Epidermal melanocyte (primary cell): ENCODE results near the gene KCNQ1.

ENCODE experiments used
- DNase-seq: peaks from one replicate; pipeline ENCODE4 v3.0.0; 2011; ENCODE audit warnings: low spot score; ENCODE audit not compliant: insufficient read length

KCNQ1 gene

DNA sequence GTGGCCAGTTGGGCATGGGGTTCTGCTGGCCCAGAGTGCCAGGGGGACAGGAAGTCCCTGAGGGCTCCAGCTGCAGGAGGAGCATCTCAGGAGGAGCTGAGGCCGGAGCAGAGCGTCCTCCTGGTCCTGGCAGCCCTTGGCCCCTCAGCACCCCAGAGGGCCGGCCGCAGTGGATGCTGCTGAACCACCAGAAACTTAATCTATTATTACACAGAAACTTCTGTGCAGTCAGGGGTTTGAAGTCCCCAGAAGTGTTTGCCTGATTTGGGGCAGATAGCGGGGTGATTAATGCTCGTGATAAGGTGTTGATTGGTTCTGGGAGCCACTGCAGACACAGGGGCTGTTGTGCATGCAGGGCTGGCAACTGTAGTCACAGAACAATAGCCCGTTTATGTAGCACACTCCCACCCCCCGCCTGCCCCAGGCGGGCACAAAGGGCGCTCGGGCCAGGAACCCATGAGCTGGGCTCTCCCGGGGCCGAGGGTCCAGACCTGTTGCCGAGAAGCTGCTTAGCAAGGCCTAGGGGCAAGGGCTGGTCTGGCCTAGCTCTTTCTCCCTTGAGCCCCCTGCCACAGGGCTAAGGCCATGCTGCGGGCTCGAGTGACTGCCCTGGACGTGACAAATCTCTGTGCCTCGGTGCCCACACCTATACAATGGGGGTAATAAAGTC lies 284.0 kb downstream of the KCNQ1 start:
- peak; percentile 75 for DNase-seq

DNA sequence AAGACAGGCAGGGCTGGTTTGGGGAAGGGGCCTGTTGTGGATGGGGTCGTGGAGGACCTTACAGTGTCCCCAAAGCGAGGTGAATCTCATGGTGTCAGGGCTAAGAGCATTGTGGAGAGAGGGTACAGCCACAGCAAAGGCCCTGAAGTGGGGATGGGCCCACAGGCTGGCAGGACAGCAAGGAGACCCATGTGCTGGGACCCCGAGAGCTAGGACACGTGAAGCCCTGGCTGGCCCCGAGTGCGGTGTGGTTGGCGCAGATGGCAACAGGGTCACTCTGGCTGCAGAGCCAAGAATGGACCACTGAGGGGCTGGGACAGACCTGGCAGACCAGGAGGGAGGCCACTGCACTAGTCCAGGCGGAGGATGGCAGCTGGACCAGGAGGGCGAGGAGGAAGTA lies 285.0 kb downstream of the KCNQ1 start:
- DNase-seq, result no peak

DNA sequence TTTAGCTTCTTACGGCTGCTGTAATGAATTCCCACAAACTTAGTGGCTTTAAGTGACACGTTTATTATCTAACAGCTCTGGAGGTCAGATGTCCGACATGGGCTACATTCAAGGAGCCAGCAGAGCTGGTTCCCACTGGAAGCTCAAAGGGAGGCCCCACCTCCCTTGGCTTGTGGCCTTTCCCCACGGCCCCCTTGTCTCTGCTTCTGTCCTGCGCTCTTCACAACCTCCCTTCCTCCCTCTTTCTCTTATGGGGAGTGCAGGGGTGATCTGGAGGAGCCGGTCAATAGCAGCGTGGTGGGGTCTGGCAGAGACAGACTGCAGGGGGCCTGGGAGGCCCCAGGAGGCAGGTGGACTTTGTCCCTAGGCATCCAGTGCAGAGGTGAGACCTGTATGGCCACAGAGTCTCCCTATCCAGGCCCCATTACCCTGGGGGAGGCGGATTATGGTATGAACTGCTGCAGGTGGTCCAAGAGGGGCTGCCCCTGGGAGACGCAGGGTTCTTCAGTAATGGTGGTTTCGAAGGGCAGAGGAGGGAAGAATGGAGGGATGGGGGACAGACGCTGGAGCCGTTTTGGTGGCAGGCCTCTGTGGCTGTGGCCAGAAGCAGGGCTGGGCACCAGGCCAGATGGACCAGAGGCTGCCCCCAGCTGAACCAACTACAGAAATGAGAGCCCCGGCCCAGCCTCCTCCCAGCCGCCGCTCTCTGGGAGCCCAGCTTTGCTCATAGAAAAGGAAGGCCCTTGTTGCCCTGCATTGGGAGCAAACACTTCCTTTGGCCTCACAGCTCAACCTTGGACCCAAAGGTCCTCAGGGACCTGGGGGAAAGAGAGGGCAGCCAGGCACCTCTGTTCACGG lies 285.7 kb downstream of the KCNQ1 start:
- no peak for DNase-seq

DNA sequence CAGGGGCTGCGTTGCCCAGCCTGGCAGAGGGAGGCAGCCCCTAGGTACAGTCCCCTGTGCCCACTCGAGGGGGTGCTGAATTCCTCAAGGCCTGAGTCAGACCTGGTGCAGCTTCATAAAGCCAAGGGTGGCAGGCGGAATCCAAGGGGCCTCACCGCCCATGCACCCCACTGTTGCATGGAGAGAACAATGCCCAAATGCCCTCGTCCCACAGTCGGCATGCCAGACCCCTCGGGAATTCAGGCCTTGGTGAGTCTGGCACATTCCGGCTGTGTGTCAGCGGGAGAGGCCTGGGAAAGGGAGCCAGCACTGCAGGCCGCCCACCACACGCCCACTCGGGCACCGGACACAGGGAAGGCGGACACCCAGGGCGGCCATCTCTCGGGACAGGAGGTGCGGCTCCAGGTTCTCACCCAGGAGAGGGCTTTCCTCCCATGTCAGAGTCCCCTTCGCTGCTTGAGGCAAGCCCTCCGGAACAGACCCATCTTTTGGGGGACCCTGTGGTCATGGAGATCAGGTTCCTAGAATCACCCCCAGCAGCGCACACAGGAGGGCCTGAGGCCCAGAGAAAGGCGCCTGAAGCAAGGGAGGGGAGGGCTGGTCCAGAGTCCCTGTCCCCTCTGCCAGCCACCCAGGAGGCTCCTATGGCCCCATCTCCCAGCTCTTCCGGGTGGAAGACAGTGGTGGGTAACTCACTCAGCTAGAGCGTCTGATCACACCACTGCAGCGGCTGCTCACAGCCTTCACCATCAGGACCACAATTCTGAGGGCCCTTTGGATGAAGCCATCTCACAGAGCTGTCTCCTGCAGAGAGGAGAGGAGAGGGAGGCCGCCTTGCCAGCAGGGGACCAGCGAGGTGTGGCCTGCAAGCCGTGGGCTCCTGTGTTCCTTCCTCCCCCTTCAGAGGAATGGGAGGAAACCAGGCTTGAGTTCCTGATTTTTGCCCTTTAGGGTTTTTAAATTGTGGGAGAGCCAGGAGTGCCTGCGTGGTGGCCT lies 286.6 kb downstream of the KCNQ1 start:
- no peak for DNase-seq

DNA sequence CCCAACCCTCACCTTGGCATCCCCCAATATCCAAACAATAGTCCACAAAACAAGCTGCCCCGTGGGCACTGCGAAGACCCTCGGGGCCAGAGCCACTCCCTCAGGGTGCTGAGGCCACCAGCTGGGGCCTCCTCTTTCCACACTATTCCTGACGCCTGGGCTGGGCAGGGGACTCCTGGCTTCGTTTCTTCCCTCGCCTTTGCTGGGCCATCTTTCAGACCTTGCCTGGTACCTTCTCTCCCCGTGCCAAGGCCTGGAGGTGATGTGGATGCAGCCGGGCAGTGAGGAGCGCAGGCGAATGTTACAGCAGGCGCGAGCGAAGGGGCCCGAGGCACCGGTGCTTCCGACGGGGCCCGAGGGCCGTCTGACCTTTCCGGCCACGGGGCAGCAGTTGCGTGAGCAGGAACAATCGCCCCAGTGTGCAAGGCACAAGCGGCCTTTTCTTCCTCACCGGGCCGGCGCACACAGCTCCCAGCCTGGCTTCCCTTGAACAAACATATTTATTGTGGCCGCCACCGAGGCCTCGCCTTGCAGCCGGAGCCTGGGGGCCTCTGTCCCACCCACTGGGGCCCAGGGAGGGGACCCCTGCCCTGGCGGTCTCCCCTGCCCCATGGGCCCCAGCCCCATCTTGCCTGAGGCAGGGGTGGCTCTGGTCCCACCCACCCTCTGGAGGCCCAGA lies 287.6 kb downstream of the KCNQ1 start:
- peak; percentile 68 for DNase-seq

DNA sequence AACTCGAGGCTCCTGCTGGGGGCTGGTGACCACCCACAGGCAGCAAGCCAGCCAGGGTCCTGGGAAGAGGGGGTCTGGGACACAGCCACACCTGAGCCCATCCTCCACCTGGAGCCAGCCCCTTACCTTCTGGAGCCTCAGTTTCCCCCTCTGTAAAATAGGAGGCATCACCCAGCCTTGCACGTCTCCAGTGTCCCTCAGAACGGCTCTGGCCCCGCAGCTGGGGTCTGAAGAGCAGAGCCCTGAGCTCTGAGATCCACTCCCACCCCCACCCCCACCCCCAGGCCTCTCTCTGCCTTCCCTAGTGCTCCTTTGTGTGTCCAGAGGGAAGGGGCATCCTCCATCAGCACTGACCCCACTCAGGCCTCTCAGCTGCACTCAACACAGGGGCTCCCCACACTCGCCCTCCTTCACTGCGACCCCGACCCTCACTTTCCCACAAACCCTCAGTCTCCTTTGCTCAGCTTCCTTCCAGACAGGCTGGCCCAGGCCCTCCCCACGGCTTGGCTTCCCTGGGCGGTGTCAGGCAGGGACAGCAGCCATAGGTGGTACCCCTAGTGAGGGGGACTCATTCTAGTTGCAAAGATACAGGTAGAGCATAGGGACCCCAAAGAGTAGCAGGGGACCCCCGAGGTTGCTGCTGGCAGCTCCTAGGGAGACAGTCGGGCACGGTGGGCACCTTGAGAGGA lies 288.3 kb downstream of the KCNQ1 start:
- no peak for DNase-seq

DNA sequence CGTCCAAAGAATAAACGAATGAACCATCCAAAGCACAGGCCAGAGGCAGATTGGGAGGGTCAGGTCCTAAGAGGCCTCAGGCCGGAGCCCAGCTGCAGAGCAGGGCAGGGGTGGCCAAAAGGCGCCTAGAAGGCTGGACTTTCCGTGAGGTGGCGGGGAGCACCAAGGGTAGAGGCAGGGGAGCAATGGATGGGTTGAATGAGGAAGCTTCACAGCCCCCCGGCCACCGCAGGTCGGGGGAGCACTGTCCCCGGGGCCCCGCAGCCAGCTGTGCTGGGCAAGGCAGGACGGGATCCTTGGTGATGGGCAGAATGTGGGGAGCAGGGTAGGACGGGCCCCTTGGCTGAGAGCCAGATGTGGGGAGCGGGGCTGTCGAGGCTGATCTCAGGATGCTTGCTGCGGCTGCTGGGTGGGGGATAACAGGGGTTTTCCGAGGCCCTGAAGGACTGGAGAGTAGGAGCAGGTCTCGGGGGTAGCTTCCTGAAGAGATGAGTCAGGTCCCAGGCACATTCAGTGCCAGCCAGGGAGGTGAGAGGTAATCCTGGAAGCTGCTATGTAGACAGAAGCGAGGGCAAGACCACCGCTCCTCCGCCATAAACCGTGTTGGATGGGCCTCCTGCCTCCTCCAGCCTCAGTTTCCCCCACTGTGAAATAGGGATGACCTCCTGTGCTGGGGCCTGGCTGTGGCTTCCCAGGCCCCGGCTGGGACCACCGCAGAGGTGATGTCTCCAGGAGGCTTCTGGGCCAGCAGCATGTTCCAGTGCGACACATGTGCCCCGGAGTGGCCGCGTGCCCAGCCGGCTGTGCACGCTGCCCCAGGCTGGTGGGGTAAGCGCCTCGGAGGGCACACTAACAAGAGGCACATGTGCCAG lies 289.6 kb downstream of the KCNQ1 start:
- no peak for DNase-seq

DNA sequence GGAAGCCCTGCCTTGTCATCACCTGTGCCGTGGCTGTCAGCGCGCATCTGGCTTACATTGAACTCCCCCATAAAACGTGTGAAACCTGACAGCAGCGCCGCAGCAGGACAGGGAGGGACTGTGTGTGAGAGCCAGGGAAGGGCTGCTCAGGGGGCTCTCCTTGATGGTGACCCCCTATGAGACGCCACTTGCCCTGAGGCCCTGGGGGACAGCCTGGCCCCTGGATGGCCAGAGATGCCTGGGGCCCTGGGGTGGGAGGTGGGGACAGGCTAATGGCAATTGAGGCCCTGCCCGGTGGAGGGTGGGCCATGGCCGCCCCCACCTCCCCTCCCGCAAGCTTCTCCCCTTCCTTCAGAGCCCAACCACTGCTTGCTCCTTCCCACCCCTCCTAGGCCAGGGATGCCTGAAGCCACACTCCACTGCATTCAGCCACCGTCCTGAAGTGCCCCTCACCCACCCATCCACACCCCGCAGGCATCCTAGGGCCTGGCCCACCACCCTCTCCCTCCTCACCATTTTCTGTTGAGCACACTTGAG lies 290.3 kb downstream of the KCNQ1 start:
- no peak for DNase-seq

DNA sequence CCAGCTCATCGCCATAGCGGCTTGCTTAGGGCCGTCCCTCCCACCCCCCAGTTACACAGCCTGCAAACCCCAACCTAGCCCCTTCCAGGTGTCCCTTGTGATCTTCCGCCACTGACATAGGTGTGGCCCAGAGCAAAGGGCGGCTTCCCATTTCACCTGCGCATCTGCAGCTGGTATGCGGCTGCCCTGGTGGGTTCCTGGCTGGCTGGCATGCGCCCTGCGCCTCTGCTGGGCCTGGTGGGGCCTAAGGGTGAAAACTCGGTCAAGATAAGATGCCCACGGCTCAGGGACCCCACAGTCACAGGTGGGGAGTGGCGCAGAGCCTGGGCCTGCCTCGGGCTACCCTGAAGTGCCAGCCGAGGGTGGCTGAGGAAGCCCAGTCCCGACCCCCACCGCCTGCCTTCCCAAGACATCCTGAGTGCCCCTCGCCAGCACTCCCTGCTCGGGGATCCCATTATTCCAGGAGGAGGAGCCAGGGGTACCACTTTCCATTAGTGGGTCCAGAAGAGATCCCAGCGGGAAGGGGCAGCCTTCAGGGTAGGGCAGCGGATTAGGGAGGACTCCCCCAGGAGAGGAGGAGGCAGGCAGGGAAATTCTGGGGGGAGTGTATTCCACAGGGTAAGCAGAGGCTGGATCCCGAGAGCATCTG lies 291.9 kb downstream of the KCNQ1 start:
- DNase-seq, result no peak

DNA sequence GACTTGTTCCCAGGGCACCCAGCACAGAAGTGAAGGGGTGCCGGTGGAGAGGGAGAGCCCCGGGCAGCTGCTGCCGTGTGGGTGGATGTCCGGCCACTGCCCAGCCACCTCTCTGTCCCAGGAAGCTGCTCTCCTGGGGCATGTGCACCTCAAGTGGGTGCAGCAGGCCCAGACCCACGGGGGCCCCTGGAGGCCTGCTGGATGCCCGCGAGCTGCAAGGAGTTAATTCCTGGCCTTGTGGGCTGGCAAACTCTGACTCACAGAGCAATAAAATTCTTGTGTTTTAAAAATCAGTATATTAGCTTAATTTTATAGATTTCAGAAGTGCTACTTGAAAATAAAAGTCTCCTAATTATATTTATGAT lies 292.4 kb downstream of the KCNQ1 start:
- DNase-seq, result no peak

DNA sequence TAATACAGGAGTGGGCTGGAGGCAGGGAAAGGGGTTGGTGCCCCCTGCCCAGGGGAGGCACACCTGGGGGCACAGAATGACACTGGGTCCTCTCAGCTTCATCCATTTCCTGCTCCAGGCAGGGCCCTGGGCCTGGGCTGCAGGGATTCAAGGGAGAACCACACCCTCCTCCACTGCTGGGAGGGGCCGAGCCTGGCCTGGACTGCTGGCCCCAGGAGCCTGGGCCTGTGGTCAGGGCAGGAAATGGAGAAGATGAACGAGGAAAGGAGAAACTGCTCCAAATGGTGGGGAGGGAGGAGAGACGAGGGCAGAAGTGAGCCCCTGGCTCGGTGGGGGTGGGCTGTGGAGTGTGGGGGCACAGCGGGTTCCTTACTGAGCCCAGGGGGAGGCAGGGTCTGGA lies 293.1 kb downstream of the KCNQ1 start:
- no peak for DNase-seq

DNA sequence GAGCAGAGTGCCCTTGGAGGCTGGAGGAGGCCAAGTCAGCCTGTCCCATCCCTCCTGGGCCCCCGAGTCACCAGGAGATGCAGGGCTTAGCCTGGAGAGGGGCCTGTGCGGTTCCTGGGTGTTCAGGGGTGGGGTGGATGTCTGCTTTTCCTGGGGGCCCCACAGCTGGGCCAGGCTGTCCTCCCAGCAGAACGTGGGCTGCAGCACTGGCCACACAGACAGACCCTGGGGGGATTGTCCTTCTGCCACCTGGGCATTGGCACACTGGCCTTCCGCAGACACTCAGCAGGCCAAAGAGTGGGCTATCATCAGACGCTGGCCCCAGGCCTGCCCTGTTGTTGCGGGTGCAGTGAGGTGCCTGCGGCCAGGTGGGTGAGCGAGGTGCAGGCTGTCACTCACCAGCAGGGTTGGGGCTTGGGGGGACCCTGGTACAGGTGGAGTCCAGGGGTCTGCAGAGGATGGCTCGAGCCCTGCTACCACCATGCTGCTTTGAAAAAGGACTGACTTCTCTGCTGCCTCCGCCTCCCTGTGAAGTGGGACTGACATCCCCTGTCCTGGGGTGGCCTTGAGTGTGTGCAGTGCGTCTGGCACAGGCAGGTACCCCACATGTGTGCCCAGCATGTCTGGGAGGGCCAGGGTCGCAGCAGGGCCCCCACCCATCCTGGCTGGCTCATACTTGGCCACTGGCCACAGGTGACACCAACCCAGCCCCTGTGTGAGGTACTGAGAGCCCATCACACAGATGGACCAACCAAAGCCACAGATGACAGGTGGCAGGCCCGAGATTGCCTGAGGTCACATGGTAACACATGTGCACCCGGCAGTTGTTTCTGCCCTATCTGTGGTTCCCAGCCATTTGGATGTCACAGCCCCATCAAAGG lies 294.0 kb downstream of the KCNQ1 start:
- DNase-seq, result no peak

DNA sequence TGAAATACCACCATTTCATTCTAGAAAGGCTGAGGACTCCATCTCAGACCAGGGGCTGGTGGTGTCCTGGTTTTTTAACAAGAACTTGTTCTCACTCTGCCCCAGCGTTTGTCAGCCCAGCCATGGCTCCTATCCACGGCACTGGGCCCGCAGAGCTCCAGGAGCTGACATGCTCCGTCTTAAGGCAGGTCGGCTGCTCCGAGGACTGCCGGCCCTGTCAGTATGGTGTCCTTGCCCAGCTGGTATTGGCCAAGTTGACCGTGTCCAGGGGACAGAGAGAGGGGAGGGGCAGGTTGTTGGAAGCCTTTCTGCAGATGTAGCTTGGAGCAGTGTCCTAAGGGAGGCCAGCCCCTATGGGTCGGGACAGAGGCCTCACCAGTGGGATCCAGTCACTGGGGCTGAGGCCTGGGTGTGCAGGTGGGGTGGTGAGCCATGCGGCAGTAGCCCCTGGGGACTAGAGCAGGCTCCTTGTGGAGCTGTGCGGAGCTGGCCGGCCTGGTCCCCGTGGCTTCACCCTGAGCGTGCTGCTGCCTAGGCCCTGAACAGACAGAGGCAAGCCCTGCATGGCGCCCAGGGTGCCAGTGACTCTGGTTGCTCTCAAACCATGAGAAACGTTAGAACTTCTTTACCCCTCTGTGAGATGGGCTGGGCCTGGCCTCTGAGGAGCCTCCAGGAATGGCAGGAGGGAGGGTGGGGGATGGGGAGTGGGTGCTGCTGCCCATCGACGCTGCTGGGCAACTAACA lies 294.9 kb downstream of the KCNQ1 start:
- DNase-seq, result no peak

DNA sequence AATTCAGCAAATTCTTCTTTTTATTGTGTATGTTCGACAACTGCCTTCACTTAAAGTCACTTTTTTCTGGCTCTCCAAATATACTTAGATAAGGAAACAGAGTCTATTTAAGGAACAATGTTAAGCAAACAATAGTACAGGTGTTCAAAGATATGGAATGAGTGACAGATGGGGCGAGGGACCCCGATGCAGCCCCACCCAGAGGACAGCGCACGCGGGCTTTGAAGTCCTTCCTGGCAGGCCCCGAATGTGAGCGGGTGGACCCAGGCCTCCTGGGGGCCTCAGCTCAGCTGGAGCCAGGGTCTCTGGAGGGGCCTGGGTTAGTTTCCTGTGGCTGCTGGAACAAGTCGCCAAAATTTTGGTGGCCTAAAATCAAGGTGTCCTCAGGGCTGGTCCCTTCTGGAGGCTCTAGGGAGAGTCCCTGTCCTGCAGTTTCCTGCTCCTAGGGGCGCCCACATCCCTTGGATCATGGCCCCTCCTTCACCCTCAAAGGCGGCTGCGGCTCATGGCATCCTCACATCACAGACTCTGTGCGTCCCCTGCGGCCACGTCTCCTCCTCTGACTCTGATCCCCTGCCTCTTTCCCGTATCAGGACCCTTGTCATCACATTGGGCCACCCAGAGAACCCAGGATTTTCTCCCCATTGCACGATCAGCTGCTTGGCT lies 295.6 kb downstream of the KCNQ1 start:
- no peak for DNase-seq

DNA sequence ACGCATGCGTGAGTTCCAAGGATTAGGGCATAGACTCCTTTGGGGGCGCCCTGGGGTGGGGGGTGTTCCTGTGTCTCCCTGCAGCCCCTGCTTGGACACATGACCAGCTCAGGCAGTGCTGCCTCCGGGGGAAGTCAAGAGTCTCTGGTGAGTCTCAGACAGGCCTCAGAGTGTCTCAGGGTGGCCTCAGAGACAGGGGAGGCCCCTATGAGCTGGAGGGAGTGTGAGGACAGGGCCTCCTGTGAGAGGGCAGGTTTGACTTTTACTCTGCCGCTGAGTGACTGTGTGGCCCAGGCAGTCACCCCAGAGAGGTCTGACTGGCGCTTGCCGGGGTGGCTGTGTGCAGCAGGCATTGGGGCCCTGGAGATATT lies 296.2 kb downstream of the KCNQ1 start:
- no peak for DNase-seq

DNA sequence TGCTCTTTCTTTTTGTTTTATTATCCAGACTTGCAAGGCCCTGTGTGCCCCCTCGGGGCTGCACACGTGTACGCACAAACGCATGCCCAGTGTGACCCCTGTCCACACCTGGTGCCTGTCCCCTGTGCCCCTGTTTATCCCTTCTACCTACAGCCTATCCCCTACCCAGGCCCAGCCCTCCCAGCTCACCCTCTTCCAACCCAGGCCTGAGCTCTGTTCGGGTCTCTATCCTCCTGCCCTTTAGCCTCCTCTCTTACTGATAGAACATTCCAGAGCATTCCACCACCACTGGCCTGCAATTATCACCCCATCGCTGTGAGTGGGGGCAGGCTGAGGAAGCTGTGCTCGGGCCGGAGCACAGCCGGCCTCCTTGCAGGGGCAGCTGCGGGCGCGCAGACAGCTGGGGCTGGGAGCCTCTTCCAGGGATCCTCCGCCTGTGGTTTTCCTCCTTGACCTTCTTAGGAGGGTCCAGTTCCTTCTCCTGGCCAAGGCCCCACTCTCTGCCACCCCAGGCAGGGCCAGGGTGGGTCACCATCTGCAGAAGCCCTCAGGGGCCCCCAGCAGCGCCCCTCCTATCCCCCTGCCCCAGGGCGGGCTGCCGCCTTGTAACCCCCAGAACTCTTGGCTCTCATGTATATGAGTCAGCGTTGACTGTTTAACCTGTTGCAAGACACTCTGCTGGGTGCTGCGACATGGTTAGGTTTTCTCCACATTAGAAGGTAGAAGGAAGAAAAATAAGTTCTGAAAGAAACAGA lies 296.7 kb downstream of the KCNQ1 start:
- DNase-seq, result no peak
